ENCODE results near the gene CLSTN3.

DNA sequence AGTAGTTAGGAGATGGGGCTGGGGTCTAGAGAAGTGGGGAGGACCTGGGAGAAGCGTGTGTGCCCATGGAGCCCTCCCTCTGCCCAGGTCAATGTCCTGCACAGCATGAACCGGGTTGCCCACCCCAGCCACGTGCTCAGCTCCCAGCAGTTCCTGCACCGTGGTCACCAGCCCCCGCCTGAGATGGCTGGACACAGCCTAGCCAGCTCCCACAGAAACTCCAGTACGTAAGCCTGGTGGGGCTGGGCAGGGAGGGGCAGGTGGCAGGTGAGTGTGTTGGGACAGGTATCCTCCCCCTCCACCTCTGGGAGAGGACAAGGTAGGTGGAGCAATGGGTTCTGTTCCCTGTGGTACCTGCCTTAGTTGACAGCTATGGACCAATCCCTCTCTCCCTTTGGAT is 20.7 kb downstream of the CLSTN3 start:
- TF ChIP-seq, protein P1, sequence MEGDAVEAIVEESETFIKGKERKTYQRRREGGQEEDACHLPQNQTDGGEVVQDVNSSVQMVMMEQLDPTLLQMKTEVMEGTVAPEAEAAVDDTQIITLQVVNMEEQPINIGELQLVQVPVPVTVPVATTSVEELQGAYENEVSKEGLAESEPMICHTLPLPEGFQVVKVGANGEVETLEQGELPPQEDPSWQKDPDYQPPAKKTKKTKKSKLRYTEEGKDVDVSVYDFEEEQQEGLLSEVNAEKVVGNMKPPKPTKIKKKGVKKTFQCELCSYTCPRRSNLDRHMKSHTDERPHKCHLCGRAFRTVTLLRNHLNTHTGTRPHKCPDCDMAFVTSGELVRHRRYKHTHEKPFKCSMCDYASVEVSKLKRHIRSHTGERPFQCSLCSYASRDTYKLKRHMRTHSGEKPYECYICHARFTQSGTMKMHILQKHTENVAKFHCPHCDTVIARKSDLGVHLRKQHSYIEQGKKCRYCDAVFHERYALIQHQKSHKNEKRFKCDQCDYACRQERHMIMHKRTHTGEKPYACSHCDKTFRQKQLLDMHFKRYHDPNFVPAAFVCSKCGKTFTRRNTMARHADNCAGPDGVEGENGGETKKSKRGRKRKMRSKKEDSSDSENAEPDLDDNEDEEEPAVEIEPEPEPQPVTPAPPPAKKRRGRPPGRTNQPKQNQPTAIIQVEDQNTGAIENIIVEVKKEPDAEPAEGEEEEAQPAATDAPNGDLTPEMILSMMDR (IDR thresholded peaks at IDR 0.05) = no peak
- TF ChIP-seq POLR2A (IDR thresholded peaks at IDR 0.05) = no peak
